HepG2 (cell line): ENCODE data around the gene ZNF10. TPM values are rescaled to one million over a fixed set of nuclear protein-coding genes. Genes with fewer than 3 reads are reported as not detected.

ENCODE experiments used
- AGO2 ChIP-seq: fragments of 200-400 bp; formaldehyde crosslinking; optimal IDR thresholded peaks from 2 replicates; pipeline ENCODE3; 2017; ENCODE audit warnings: mild to moderate bottlenecking, low read depth, low read length, moderate library complexity
- CREBL2 ChIP-seq: sonication (generic); formaldehyde crosslinking; IDR thresholded peaks from 2 replicates; pipeline ENCODE4 v1.8.1; 2023; ENCODE audit warnings: missing genetic modification reagents, mild to moderate bottlenecking, borderline replicate concordance
- DZIP1 ChIP-seq: sonication (generic); formaldehyde crosslinking; IDR thresholded peaks from 2 replicates; pipeline ENCODE4 v1.5.0; 2020; ENCODE audit warnings: mild to moderate bottlenecking, missing genetic modification reagents
- FOXM1 ChIP-seq: sonication (generic); formaldehyde crosslinking; IDR thresholded peaks from 2 replicates; pipeline ENCODE4 v1.5.0; 2020; ENCODE audit warnings: missing genetic modification reagents
- FUBP1 ChIP-seq: sonication (generic); formaldehyde crosslinking; IDR thresholded peaks from 2 replicates; pipeline ENCODE4 v1.5.1; 2020; ENCODE audit warnings: missing genetic modification reagents, mild to moderate bottlenecking, borderline replicate concordance
- HDAC1 ChIP-seq: sonication (generic); formaldehyde crosslinking; IDR thresholded peaks from 2 replicates; pipeline ENCODE4 v1.5.1; 2020; ENCODE audit warnings: mild to moderate bottlenecking, missing genetic modification reagents
- KDM1A ChIP-seq: IDR thresholded peaks from 2 replicates; pipeline ENCODE4 v1.6.1; 2016; ENCODE audit warnings: missing compliant biosample characterization
- KLF13 ChIP-seq: sonication (generic); formaldehyde crosslinking; IDR thresholded peaks from 2 replicates; pipeline ENCODE4 v1.4.0; 2020; ENCODE audit warnings: mild to moderate bottlenecking, missing genetic modification reagents
- KLF9 ChIP-seq: IDR thresholded peaks from 2 replicates; pipeline ENCODE4 v1.6.1; 2016; ENCODE audit warnings: low read depth
- MXD4 ChIP-seq: IDR thresholded peaks from 2 replicates; pipeline ENCODE4 v1.6.1; 2016; ENCODE audit warnings: mild to moderate bottlenecking, missing biosample characterization, missing genetic modification reagents
- NFE2L2 ChIP-seq: fragments of 150-350 bp; IDR thresholded peaks from 2 replicates; pipeline ENCODE4 v1.6.1; 2014; ENCODE audit warnings: low read length
- PPARG ChIP-seq: conservative IDR thresholded peaks from 2 replicates; pipeline ENCODE4 v1.6.1; 2016; ENCODE audit warnings: missing biosample characterization, missing genetic modification reagents
- REL ChIP-seq: sonication (generic); formaldehyde crosslinking; conservative IDR thresholded peaks from 2 replicates; pipeline ENCODE4 v1.8.0; 2022; ENCODE audit warnings: mild to moderate bottlenecking, missing genetic modification reagents, moderate library complexity
- SNAI1 ChIP-seq: sonication (generic); formaldehyde crosslinking; IDR thresholded peaks from 2 replicates; pipeline ENCODE4 v1.5.0; 2020; ENCODE audit warnings: mild to moderate bottlenecking, missing genetic modification reagents, borderline replicate concordance
- SRY ChIP-seq: sonication (generic); formaldehyde crosslinking; IDR thresholded peaks from 2 replicates; pipeline ENCODE4 v1.8.0; 2022; ENCODE audit warnings: mild to moderate bottlenecking, missing genetic modification reagents
- YY1 ChIP-seq: IDR thresholded peaks from 2 replicates; pipeline ENCODE4 v1.6.1; 2011; ENCODE audit warnings: low read length, low read depth, moderate library complexity, mild to moderate bottlenecking; ENCODE audit not compliant: insufficient read depth, insufficient replicate concordance
- ZNF160 ChIP-seq: sonication (generic); formaldehyde crosslinking; IDR thresholded peaks from 2 replicates; pipeline ENCODE4 v1.8.0; 2022; ENCODE audit warnings: mild to moderate bottlenecking, inconsistent platforms, missing genetic modification reagents
- ZNF281 ChIP-seq: sonication (generic); formaldehyde crosslinking; IDR thresholded peaks from 2 replicates; pipeline ENCODE4 v1.4.0; 2020; ENCODE audit warnings: missing genetic modification reagents, borderline replicate concordance
- ZNF543 ChIP-seq: sonication (generic); formaldehyde crosslinking; IDR thresholded peaks from 2 replicates; pipeline ENCODE4 v1.4.0; 2020; ENCODE audit warnings: mild to moderate bottlenecking, missing genetic modification reagents
- ZNF546 ChIP-seq: sonication (generic); formaldehyde crosslinking; conservative IDR thresholded peaks from 2 replicates; pipeline ENCODE4 v1.8.1; 2023; ENCODE audit warnings: mild to moderate bottlenecking, missing genetic modification reagents
- ZNF558 ChIP-seq: sonication (generic); formaldehyde crosslinking; IDR thresholded peaks from 2 replicates; pipeline ENCODE4 v1.9.0; 2022; ENCODE audit warnings: mild to moderate bottlenecking, missing genetic modification reagents, borderline replicate concordance
- ZNF569 ChIP-seq: sonication (generic); formaldehyde crosslinking; IDR thresholded peaks from 2 replicates; pipeline ENCODE4 v1.5.0; 2020; ENCODE audit warnings: mild to moderate bottlenecking, missing genetic modification reagents, moderate library complexity, borderline replicate concordance
- ZNF570 ChIP-seq: sonication (generic); formaldehyde crosslinking; IDR thresholded peaks from 2 replicates; pipeline ENCODE4 v1.4.0; 2020; ENCODE audit warnings: mild to moderate bottlenecking, missing genetic modification reagents, borderline replicate concordance
- ZNF7 ChIP-seq: IDR thresholded peaks from 2 replicates; pipeline ENCODE4 v1.6.1; 2016; ENCODE audit warnings: missing biosample characterization, missing genetic modification reagents
- polyA plus RNA-seq, 8 experiments: library from polyadenylated mRNA; depleted of rRNA in 3 of 8; stranded (reverse) in 7 of 8; unstranded in 1 of 8; fragments of >200 nt; fragmentation: Illumina TruSeq in 4 of 8; extraction: Trizol in 4 of 8; gene quantifications; 2 replicates each; pipeline versions ENCODE4 v1.2.1 to v1.2.3, GENCODE V29; 2011 to 2016; ENCODE audit warnings: low read depth in 4 of 8, missing spikeins in 1 of 8, mixed read lengths in 1 of 8; ENCODE audit not compliant: insufficient read depth in 1 of 8
- total RNA-seq, 5 experiments: library from RNA; depleted of rRNA; stranded (reverse); fragments of >200 nt; fragmentation: Illumina TruSeq; extraction: Trizol; gene quantifications; 2 replicates each; pipeline ENCODE4 v1.2.3, GENCODE V29; 2016; ENCODE audit warnings: low read depth in 1 of 5

ZNF10 gene
- total and polyA plus RNA-seq, 2 of the 13 experiments (the other 11 are each of a cell fraction or from before 2014, with no cell fraction given), result 2.9 to 6.5 TPM

- TF ChIP-seq FOXM1 (CRISPR knock-in tag), result no peak
- TF ChIP-seq ZNF543 (CRISPR knock-in tag), result no peak
- TF ChIP-seq AGO2, result no peak
- no peak for TF ChIP-seq CREBL2 (CRISPR knock-in tag)
- TF ChIP-seq SNAI1 (CRISPR knock-in tag), result no peak
- TF ChIP-seq ZNF160 (CRISPR knock-in tag), result no peak
- no peak for TF ChIP-seq KDM1A (CRISPR knock-in tag)
- peak; percentile 97 for TF ChIP-seq YY1
- TF ChIP-seq ZNF281 (CRISPR knock-in tag), result no peak
- TF ChIP-seq ZNF569 (CRISPR knock-in tag), result no peak
- TF ChIP-seq KLF13, result no peak
- TF ChIP-seq HDAC1 (CRISPR knock-in tag), result peak; percentile 87
- no peak for TF ChIP-seq ZNF558 (CRISPR knock-in tag)
- no peak for TF ChIP-seq ZNF546 (CRISPR knock-in tag)
- TF ChIP-seq MXD4, result peak; percentile 55; the same call in 1 of the 2 replicates
- TF ChIP-seq DZIP1 (CRISPR knock-in tag), result no peak
- TF ChIP-seq ZNF570 (CRISPR knock-in tag), result no peak
- no peak for TF ChIP-seq SRY (CRISPR knock-in tag)
- no peak for TF ChIP-seq REL (CRISPR knock-in tag)
- TF ChIP-seq NFE2L2, result no peak
- no peak for TF ChIP-seq KLF9 (CRISPR knock-in tag)
- TF ChIP-seq FUBP1 (CRISPR knock-in tag), result no peak
- no peak for TF ChIP-seq ZNF7
- TF ChIP-seq PPARG (CRISPR knock-in tag), result no peak; the same call in 1 of the 2 replicates
Observed at GRCh38 chr12:133181238-133181959, 51.0 kb downstream of the ZNF10 start, which contains the start of gene ZNF268 (continued).
